Measurements from ENCODE around the gene ETV3L.
A peak's percentile ranks its signal among the peaks of the same experiment; 100 is the strongest.

The ETV3L gene

DNA sequence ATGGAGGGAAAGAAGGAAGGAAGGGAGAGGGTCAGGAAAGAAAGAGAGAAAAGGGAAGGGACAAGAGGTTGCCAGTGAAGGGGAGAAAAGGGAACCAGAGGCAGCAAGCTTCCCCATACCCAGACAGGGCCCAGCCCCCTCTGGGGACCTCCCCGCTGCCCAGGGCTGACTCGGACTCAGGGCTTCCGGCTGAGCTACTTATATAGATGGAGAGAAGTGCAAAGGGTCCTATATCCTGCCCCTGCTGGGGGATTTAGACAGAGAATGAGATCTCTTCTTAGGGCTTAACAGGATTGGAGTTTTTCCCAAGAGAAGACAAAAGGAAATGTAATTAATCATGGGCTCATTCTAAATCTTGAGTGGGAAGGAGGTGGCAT, at the start of gene ETV3L:
Gene ETV3L, minus strand, starts transcription at position 176 of the 377 bp plus-strand sequence. CDS start 285 bp downstream, outside the sequence.
- no peak for DNase-seq (ENCODE audit: low read depth in 2 of 2, low spot score in 1 of 2)

DNA sequence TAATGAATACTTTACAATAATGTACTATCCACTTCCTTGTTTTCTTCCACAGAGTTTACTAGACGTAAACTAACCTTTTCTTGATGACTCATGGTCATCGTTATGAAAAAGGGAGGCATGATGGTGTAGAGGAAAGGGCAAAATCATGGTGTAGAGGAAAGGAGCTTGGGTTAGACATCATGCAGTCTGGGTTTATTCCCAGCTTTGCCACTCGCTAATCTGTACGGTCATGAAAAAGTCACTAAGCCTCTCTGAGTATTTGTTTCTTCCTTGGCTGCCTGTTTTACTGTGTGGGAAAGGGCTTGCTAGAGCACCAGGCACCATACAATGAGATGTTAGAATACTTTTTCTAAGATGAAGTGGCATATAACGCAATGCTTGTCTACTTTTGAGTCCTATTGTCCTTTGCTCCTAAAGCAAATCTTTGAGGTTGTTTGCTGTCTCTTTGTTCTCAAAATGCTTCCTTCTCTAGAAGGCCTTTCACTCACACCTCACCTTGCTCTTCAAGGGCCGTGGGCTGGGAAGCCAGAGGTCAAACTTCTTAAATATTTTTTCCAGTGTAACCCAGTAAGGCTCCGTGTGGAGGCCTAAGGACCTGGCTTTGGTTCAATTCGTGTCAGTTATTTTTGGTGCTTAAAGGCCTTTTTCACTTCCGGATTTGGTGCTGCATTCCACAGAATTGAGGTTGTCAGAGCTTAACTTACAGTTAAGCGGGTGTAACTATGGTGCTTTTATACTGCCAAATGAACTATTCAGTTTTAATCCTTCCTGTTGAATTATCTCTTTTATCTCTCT, 48.5 kb upstream of the ETV3L start:
- no peak for DNase-seq (ENCODE audit: low read depth in 2 of 2, low spot score in 1 of 2)

DNA sequence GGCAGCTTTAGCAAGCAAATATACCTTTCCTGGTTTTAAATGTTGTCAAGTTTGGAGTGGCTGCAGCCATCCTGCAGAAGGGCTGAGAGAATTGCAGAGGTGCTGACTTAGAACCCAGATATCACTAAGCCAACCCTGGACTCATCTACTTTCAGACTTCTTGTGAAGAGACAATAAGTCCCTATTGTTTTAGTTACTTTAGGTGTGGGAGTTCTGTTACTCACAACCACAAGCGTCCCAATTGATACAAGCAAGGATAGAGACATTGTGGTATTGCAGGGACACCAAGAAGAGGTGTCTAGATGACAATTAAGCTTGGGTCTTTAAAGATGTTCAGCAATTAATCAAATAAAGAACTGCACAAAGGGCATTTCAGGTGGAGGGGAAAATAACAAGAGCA, 47.4 kb upstream of the ETV3L start:
- no peak for DNase-seq (ENCODE audit: low read depth in 2 of 2, low spot score in 1 of 2)

DNA sequence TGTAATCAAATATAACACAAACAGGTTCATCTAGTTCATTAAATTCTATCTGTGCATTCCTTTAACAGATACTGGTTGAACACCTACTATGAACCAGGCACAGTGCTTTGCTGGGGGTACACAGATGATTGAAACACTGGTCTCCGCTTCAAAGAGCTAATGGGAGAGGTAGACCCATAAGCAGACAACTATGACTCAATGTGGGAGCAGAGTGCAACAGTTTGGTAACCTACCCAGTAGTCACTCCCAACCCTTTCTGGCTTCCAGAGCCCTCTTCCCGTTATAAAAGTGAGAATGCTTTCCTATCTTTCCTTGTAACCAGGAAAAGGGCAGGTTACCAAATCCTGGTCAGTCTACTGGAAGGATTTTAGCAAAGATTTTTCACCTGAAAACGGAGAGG, 46.6 kb upstream of the ETV3L start:
- DNase-seq (ENCODE audit: low read depth in 2 of 2, low spot score in 1 of 2), result no peak

DNA sequence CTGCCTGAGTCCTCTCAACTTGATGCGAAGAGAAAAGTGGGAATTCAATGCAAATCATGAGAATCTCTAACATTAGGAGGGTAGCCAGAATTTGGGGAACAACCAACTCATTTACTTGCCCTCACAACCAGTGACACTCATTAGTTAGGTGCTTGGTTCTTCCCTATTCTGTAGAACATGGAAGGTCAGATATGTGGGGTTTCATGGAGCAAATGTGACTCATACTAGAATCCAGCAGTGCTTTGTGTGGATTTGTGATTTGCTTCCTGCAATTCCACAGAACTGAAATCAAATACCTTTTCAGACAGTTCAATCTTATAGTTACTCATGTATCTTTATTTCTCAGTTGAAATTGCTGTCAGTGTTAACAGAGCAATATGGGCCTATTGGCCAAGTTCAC, 45.5 kb upstream of the ETV3L start:
- DNase-seq (ENCODE audit: low read depth in 2 of 2, low spot score in 1 of 2), result no peak

DNA sequence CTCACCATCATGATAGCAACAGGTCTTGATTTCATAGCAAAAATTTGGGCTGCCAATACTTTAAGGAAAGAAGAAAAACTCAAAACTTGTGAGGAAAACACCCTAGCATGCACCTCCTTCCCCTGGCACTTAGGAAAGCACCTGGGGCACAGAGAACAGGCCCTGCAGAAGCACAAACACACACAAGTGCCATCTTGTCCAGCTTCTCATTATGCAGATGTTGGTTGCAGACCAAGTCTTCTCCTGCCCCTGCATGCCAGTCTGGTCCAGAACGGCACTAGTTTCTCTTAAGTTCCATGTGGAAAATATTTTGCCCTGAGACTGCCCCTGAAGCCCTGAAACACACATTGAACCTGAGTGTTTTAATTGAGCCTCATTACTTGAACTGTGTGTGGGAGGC, 44.9 kb upstream of the ETV3L start:
- DNase-seq (ENCODE audit: low read depth in 2 of 2, low spot score in 1 of 2), result no peak

DNA sequence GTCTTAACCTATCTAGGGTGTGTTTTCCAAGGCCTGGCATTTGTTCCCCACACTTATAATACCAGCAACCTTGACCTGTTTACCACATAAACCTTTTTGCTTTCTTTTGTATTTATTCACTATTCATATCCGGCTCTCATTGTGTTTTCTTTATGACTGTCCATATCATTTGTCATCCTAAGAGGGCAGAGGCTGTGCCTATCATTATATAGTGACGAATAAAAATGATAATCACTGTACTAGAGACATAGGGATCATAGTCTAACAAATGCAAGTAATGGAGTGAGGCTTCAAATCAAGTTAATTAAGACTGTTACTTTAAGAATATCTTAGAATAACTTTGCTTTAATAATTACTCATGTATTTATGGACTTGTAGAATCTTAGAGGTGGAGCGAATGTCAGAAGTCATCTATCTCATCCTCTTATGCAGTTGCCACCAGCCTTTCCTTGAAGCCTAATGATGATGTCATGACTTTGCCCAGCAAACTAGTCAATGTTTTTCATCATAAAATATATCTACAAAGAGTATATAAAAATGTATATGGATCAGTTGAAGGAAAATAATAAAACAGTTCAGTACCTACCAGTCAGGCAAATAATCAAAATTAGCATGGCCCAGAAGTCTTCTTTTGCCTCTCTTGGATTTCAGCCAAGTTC, 43.3 kb upstream of the ETV3L start:
- DNase-seq (ENCODE audit: low read depth in 2 of 2, low spot score in 1 of 2), result no peak

DNA sequence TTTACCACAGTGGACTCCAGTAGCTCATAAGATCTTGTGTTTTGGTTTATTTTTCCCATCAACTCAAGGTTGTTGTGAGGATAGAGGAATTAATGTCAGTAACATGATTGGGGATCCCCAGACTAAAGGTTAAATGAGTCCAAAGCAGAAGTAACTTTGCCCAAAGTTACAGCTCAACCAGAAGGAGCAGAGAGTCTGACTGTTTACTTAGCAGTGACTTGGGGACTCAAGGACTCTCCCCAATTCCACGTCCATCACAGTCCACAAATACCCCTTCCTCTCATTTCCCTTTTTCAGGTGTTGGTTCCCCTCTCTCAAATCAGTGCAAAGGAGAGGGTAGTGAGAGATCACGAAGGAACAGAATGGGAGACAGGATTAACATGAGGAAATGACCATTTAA, 42.6 kb upstream of the ETV3L start:
- DNase-seq (ENCODE audit: low read depth in 2 of 2, low spot score in 1 of 2), result no peak

DNA sequence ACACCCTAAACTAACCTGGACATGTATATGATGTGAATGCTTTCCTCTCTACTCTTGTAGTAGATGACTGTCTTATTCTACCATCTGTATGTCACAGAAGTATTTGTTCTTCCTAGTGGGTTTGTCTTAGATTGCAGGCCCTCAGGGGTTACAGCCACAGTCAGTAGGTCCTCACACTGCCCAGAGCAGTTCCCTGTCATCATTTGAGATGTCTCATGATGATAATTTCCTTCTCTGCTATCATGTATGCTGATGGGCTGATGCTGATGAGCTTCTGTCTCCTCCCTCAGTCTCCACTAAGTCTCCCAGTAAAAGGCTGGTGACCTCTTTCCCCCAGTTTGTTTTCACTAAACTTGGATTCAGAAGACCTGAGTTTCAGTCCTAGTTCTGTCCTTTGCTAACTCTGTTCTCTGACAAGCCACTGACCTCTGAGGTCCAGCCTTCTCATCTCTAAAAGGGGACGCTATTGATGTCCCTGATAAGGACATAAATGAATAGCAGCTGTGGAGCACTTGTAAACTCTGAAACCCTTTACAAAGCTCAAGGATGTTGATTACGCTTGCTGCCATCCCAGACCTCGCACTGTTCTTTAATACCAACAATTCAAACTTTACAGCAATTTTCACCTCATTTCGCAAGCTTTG, 41.7 kb upstream of the ETV3L start:
- DNase-seq (ENCODE audit: low read depth in 2 of 2, low spot score in 1 of 2), result no peak

DNA sequence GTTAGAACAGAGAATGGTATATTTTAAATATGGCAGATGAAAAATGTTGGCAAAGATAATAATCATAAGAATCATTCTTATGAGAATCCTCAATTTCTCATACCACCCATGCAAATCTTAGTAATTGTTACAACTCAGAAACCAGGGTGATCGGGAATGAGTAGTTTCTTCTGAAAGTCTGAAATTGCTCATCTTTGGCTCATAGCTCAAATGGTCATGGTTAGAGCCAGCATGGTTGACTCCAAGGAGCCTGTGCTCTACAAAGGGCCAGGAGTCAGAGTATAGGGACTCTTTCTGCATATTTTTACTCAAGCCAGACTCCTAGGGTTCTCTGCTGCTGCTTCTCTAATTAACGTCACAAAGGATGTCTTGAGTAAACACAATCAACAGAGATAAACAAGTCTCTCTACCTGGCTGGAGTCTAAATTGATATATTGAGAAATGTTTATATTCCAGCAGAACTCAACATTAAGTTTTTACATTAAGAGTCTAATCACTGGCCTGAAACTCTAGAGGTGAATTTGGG, 40.5 kb upstream of the ETV3L start:
- no peak for DNase-seq (ENCODE audit: low read depth in 2 of 2, low spot score in 1 of 2)

DNA sequence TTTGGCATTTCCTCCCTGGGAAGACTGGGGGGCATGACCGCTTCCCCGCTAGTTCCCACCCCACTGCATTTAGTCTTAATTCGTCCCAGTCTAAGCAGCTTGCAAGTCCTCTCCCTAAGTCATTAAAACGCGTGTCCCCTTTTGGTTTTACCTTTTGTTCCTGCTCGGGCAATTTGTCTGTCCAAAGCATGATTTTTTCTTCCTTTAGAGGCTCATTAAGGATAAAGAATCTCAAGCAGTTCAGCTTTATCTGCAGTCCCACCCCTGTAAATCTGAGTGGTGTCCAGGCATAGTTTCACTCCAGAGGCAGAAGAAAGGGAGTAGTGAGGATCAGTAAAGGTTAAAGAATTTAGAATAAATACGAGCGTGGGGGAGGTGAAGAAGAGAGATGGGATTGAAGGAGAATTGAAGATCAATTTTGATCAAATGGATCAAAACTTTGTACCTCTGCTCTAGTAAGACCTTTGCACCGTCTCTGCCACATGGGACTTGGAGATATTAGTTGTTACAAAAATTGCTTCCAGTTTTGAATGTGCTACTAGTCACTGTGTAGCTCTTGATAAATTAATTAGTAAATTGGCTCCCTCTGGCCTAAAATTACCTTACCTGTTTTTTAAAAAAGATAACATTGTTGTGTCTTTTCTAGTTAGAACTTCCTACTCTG, 39.6 kb upstream of the ETV3L start:
- no peak for DNase-seq (ENCODE audit: low read depth in 2 of 2, low spot score in 1 of 2)

DNA sequence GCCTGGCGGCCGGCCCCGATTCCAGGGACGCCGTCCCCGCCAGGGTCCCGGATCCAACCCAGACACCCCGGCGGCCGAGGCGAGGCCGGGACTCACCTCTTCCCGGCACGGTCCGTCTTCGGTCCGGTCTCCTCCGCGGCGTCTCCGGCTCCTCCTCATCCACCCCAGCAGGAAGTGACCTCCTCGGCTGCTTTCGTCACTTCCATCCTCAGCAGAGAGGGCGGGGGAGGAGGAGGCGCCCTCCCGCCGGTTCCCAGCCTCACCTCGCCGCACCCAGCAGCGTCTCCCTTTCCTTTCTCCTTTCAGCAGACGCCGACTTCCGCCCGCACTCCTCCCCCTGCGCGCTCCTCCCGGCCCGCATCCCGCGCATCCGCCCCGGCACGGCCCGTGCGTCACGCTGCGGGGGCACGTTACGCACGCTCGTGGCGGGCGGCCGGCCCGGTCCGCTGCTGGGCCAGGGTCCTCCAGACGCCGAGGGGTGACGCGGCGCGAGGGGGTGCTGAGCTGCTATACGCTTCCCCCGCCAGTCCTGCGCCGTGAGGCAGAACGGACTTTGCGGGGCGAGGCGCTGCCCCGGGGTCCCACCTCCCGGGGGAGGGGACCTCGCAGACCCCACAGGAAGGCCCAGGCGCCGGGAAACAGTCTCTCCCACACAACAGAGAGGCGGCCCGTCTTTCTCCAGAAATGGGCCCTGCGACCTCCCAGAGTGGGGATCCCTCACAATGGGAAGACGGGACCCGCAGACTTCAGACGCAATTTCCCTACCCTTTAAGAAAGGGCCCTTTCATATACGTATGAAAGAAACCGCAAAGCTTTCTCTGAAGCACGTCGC, 38.8 kb upstream of the ETV3L start, which contains the start of gene ETV3:
Gene ETV3, minus strand, starts transcription at position 176 of the 832 bp plus-strand sequence. CDS start 2,043 bp downstream, outside the sequence.
- peak; percentile 59 to 64 for DNase-seq (ENCODE audit: low read depth in 2 of 2, low spot score in 1 of 2)

DNA sequence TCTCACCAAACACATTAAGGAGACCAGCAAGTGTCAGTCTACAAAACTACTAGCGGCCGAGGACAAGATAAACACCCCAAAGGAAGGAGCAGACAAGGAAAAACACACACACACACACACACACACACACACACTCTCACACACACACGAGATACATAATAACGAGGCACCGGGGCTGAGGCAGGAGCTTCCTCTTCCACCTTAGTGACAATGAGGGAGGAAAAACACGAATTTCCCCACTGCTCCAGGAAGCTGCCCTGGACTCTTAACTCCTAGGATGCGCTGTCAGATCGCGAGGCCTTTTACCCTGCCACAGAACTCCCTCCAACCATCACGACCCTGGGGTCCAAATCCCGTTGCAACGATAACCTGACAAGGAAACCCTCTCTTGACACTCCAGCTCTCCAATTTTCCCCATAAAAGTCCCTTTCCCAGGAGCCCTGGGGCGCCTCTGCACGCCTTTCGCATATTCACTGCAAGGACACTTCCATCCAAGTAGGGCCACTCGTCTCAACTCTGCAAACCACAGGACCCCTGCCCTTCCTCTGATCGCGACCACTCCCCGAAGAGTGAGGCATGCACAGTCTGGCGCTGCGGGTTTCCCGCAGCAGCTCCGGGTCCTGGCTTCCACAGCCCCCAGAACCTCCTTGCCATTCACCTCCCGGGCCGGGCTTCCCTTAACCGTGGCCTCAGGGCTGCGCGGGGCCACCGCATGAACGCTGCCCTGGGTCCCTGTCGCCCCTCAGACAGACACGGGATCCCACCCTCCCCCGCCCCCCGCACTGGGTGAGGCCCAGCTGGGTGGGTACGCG, 38.0 kb upstream of the ETV3L start:
- no peak for DNase-seq (ENCODE audit: low read depth in 2 of 2, low spot score in 1 of 2)

DNA sequence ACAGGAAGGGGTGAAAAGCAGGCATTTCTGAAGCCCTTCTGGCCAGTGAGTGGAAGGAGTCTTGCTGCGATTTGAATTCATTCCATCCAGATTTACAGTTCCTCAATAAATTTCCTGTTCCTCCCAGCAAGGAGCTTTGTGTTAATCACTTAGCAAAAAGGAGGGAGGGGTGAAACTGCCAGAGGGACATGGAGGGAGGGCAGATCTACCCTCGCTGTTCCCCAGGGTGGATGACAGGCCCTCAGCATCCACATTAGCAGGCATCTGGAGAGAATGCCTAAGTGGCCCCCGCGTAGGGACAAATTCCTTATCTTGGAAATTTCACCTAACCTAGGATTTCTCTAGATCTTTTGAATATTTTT, 37.4 kb upstream of the ETV3L start:
- no peak for DNase-seq (ENCODE audit: low read depth in 2 of 2, low spot score in 1 of 2)

DNA sequence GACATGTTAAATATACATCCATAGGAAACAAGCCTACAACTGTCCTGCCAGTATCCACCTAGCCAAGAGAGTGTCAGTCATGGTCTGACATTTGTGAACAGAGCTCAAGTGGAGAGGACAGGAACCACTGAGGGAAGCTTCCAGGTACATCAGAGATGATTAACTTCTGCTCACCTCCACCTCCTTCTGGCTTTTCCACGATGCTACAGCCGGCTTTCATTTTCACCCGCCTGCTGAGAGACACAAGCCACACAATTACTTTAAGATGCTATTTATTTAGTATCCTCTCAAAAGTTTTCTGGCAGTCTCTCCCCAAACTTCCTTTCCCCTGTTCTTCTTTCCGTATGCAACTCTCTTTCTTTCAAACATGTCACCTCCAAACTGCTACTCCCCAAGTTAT, 36.5 kb upstream of the ETV3L start:
- no peak for DNase-seq (ENCODE audit: low read depth in 2 of 2, low spot score in 1 of 2)

DNA sequence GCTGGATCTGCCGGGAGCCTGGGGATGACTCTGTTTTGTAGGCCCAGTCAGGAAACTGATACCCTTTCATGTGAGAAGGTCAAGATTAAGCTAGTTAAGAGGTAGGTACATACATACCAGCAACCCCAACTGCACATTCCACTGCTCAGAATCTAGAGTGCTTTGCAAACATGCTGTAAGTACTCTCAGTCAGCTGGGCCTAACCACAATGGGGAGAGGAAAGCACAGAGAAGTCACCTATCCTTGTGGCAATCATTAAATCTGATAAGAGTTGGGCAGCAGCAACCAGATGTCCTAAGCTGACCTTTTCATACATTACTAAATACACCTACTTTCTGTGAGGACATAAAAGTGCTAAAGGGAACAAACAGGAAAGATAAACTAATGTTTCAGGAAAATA, 36.0 kb upstream of the ETV3L start:
- DNase-seq (ENCODE audit: low read depth in 2 of 2, low spot score in 1 of 2), result no peak

DNA sequence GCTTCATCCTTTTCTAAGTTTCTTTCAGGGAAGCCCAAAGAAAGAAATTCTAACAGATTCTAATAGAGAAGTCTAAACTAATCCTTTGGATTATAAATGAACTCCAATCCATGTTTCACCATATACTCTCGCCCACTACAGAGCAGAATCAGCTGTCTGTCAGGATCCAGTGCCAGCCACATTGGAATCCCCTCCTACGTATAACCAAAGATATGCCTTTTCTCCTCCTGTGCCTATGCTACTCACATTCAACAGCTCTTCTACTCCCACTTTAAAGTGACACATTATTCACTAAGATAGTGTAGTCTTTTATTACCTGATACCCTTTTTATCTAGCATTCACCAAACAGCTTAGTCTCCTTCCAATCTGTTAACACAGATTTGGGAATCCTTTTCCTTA, 35.5 kb upstream of the ETV3L start:
- DNase-seq (ENCODE audit: low read depth in 2 of 2, low spot score in 1 of 2), result no peak

DNA sequence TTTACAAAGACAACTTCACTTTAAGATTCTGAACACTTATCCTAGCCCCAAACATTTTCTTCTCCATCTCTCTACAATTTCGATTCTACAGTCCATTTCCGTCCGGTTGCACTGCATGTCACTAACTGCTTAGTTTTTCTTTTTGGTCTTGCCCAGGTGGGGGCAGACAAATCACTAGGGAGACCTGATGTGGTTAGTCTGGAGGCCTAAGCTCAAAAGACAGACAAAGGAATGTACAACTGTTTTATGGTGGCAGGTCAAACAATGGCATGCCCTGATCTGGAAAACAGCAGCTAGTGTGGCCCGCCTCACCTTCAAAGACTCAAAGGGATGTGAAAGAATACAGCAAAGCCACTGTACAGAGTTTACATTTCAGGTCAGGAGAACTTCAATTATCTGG, 34.8 kb upstream of the ETV3L start:
- no peak for DNase-seq (ENCODE audit: low read depth in 2 of 2, low spot score in 1 of 2)

DNA sequence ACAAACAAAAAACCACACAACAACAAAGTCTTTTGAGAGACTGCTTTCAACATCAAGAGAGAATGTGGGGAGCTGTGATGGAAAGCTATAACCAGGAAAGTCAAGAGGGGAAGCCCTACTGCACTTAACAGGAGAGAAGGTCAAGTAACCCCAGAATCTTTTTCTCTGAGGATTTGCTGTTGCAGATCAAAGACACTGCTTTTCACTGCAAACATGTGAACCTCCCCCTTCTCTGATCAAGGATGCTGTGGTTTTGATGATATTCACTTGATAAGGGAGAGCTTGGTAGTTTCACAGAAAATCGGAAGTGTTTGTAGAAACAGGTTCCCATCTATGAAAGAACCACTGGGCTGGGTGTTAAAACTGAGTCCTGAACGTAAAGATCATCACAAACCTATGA, 33.8 kb upstream of the ETV3L start:
- DNase-seq (ENCODE audit: low read depth in 2 of 2, low spot score in 1 of 2), result no peak

DNA sequence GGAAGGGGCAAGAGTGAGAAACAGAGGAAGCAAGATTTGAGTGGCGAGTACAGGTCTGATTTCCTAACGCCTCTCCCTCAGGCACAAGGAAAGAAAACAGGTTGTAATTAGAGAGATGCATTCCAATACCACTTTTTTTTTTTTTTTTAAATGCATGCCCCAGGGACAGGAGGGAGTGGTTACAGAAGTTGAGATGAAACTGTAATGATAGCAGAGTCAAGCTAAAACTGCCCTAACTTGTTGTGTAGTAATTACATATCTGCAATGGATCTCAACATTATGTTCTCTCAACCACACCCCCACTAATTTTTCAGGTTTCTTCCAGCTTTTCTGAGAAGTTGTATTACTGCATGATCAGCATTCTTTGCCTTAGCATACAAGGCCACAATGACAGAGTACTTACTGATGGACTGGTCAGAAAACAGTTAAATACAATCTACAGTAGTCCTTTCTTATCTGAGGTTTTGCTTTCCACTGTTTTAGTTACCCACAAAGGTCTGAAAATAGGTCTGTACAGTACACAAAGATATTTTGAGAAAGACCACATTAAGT, 33.1 kb upstream of the ETV3L start:
- no peak for DNase-seq (ENCODE audit: low read depth in 2 of 2, low spot score in 1 of 2)

Data from stimulated activated CD8-positive, alpha-beta memory T cell treated with anti-CD3 and anti-CD28 coated beads, Interleukin-4, amount 100 ng/mL, for 4 hours (primary cell).